GM21515 (cell line): Measurements from ENCODE around the gene NTM.

Experiments
- ATAC-seq: cut with Tn5 transposase; IDR thresholded peaks from one replicate; pipeline ENCODE4 v1.9.1; 2021; ENCODE audit not compliant: unreplicated experiment

The NTM gene

GRCh38 chr11:132078264-132079076 is 708.1 kb downstream of the NTM start:
- ATAC-seq, result no peak

GRCh38 chr11:132080127-132080526 is 709.7 kb downstream of the NTM start:
- no peak for ATAC-seq

- no peak for ATAC-seq
Measured at GRCh38 chr11:132082566-132082965, 712.2 kb downstream of the NTM start.

- no peak for ATAC-seq
Measured at GRCh38 chr11:132084433-132084832, 714.0 kb downstream of the NTM start.

GRCh38 chr11:132087148-132087547 is 716.7 kb downstream of the NTM start:
- no peak for ATAC-seq

GRCh38 chr11:132088551-132088950 is 718.1 kb downstream of the NTM start:
- no peak for ATAC-seq

GRCh38 chr11:132093536-132094259 is 723.3 kb downstream of the NTM start:
- no peak for ATAC-seq

GRCh38 chr11:132094598-132094997 is 724.2 kb downstream of the NTM start:
- no peak for ATAC-seq

- no peak for ATAC-seq
Measured at GRCh38 chr11:132095230-132096131, 725.1 kb downstream of the NTM start.

GRCh38 chr11:132096132-132096825 is 725.9 kb downstream of the NTM start:
- no peak for ATAC-seq

- ATAC-seq, result no peak
Measured at GRCh38 chr11:132099692-132100091, 729.3 kb downstream of the NTM start.

- ATAC-seq, result no peak
Measured at GRCh38 chr11:132100583-132100982, 730.2 kb downstream of the NTM start.

- no peak for ATAC-seq
Measured at GRCh38 chr11:132101881-132102280, 731.5 kb downstream of the NTM start.

GRCh38 chr11:132103021-132103420 is 732.6 kb downstream of the NTM start:
- ATAC-seq, result no peak

GRCh38 chr11:132106096-132106982 is 735.9 kb downstream of the NTM start:
- no peak for ATAC-seq

- ATAC-seq, result no peak
Measured at GRCh38 chr11:132111316-132111715, 740.9 kb downstream of the NTM start.

- ATAC-seq, result no peak
Measured at GRCh38 chr11:132111838-132112237, 741.4 kb downstream of the NTM start.

GRCh38 chr11:132112846-132113245 is 742.4 kb downstream of the NTM start:
- ATAC-seq, result no peak

- ATAC-seq, result no peak
Measured at GRCh38 chr11:132114185-132114584, 743.8 kb downstream of the NTM start.

- no peak for ATAC-seq
Measured at GRCh38 chr11:132114743-132115142, 744.3 kb downstream of the NTM start.
